Smooth muscle cell (in vitro differentiated cells): ENCODE results near the gene DES. TPM values are rescaled to one million over a fixed set of nuclear protein-coding genes. Genes with fewer than 3 reads are reported as not detected.
A peak's percentile ranks its signal among the peaks of the same experiment; 100 is the strongest.

Source experiments
- DNase-seq: peaks from one replicate; lab custom pipeline; 2025; ENCODE audit not compliant: unreplicated experiment; lab: John Stamatoyannopoulos, UW
- H2AFZ ChIP-seq: fragments of 200-600 bp; sonication (generic); 2 replicates; pipeline ENCODE4 v1.6.0; 2016; ENCODE audit warnings: antibody characterized with exemption, low read depth, mild to moderate bottlenecking
- H3F3A ChIP-seq: fragments of 200-600 bp; sonication (generic); 2 replicates; pipeline ENCODE4 v1.6.0; 2017; ENCODE audit warnings: antibody characterized with exemption, low read depth
- H3K27ac ChIP-seq: fragments of 200-600 bp; sonication (generic); 2 replicates; pipeline ENCODE4 v1.5.1; 2016; ENCODE audit warnings: low read depth, mild to moderate bottlenecking
- H3K27me3 ChIP-seq: fragments of 200-600 bp; sonication (generic); 2 replicates; pipeline ENCODE4 v1.6.1; 2016; ENCODE audit warnings: low read depth, mild to moderate bottlenecking
- H3K36me3 ChIP-seq: fragments of 200-600 bp; sonication (generic); 2 replicates; pipeline ENCODE4 v1.5.1; 2016; ENCODE audit warnings: low read depth
- H3K4me1 ChIP-seq: fragments of 200-600 bp; sonication (generic); 2 replicates; pipeline ENCODE4 v1.5.1; 2016; ENCODE audit warnings: low read depth
- H3K4me2 ChIP-seq: fragments of 200-600 bp; sonication (generic); 2 replicates; pipeline ENCODE4 v1.6.0; 2016; ENCODE audit warnings: mild to moderate bottlenecking
- H3K4me3 ChIP-seq: fragments of 200-600 bp; sonication (generic); 2 replicates; pipeline ENCODE4 v1.5.1; 2016; ENCODE audit warnings: mild to moderate bottlenecking
- H3K79me2 ChIP-seq: fragments of 200-600 bp; sonication (generic); 2 replicates; pipeline ENCODE4 v1.6.0; 2016; ENCODE audit warnings: low read depth, mild to moderate bottlenecking
- H3K9ac ChIP-seq: fragments of 200-600 bp; sonication (generic); 2 replicates; pipeline ENCODE4 v1.6.0; 2016; ENCODE audit warnings: low read depth
- H3K9me3 ChIP-seq: fragments of 200-600 bp; sonication (generic); replicated peaks from 2 replicates; pipeline ENCODE4 v1.5.1; 2016; ENCODE audit warnings: low read depth
- H4K20me1 ChIP-seq: fragments of 200-600 bp; sonication (generic); 2 replicates; pipeline ENCODE4 v1.6.0; 2016; ENCODE audit warnings: low read depth
- CTCF ChIP-seq: fragments of 200-600 bp; sonication (generic); IDR thresholded peaks from 2 replicates; pipeline ENCODE4 v1.5.1; 2017; ENCODE audit warnings: borderline replicate concordance, mild to moderate bottlenecking, antibody characterized with exemption; ENCODE audit not compliant: insufficient read depth, poor library complexity, severe bottlenecking
- WGBS: methylation state at CpG from one replicate; pipeline ENCODE4 v1.1.7; 2016; ENCODE audit warnings: low lambda C conversion rate; 5-methylcytosine and 5-hydroxymethylcytosine counted together
- polyA plus RNA-seq: library from polyadenylated mRNA; unstranded; fragments of >200 nt; fragmentation: Nextera tagmentation; extraction: Ambion mirVana; gene quantifications from 2 replicates; pipeline ENCODE4 v1.2.1, GENCODE V29; 2016
- total RNA-seq: library from RNA; depleted of rRNA; stranded (reverse); fragments of >200 nt; gene quantifications from 2 replicates; pipeline ENCODE4 v1.2.3, GENCODE V29; 2014

The DES gene
- total and polyA plus RNA-seq, 2 experiments from 2014 or later: 103 to 109 TPM

GRCh38 chr2:219443697-219444023 is 25.5 kb downstream of the DES start:
- no peaks in the 10 kb centered on the region for H3F3A ChIP-seq
- H3K36me3 ChIP-seq: no peaks in the 10 kb centered on the region
- no peak overlapping the region for H3K9ac ChIP-seq
- H3K9me3 ChIP-seq: no peaks in the 10 kb centered on the region
- no peak overlapping the region for H2AFZ ChIP-seq
- no peaks in the 10 kb centered on the region for H3K27me3 ChIP-seq
- WGBS: 89% methylated on average over 3 of the region's 3 CpGs
- peaks cover 18% of the 10 kb centered on the region for H3K4me1 ChIP-seq
- DNase-seq: no peak
- no peak overlapping the region for H3K4me3 ChIP-seq
- no peak overlapping the region for H3K4me2 ChIP-seq
- H4K20me1 ChIP-seq: no peaks in the 10 kb centered on the region
- no peak for TF ChIP-seq CTCF
- H3K27ac ChIP-seq: no peak overlapping the region
- no peaks in the 10 kb centered on the region for H3K79me2 ChIP-seq

DNA sequence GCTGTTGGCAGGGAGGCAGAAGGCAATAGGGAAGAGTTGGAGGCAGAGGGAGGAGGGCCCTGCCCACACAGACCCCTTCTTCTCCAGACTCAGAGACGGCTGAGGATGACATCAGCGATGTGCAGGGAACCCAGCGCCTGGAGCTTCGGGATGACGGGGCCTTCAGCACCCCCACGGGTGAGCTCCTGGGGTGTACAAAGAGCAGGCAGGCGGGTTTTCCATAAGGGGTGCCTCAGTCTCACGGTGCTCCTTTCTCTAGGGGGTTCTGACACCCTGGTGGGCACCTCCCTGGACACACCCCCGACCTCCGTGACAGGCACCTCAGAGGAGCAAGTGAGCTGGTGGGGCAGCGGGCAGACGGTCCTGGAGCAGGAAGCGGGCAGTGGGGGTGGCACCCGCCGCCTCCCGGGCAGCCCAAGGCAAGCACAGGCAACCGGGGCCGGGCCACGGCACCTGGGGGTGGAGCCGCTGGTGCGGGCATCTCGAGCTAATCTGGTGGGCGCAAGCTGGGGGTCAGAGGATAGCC is 26.5 kb downstream of the DES start:
- H3K9me3 ChIP-seq: no peaks in the 10 kb centered on the region
- H3K9ac ChIP-seq: no peak overlapping the region
- H3F3A ChIP-seq: no peaks in the 10 kb centered on the region
- no peaks in the 10 kb centered on the region for H4K20me1 ChIP-seq
- peaks cover 18% of the 10 kb centered on the region for H3K4me1 ChIP-seq
- no peak for TF ChIP-seq CTCF
- no peak overlapping the region for H3K4me3 ChIP-seq
- no peaks in the 10 kb centered on the region for H3K79me2 ChIP-seq
- no peak overlapping the region for H3K27ac ChIP-seq
- no peak for DNase-seq
- no peaks in the 10 kb centered on the region for H3K36me3 ChIP-seq
- H3K27me3 ChIP-seq: no peaks in the 10 kb centered on the region
- 84% methylated on average over 23 of the region's 23 CpGs for WGBS
- peak overlapping the region; percentile 36 for H3K4me2 ChIP-seq
- no peak overlapping the region for H2AFZ ChIP-seq

- no peaks in the 10 kb centered on the region for H4K20me1 ChIP-seq
- no peak overlapping the region for H3K27ac ChIP-seq
- no peak for DNase-seq
- H3F3A ChIP-seq: no peaks in the 10 kb centered on the region
- TF ChIP-seq CTCF: no peak
- no peaks in the 10 kb centered on the region for H3K79me2 ChIP-seq
- WGBS: 62% methylated on average over 5 of the region's 5 CpGs
- no peaks in the 10 kb centered on the region for H3K36me3 ChIP-seq
- H2AFZ ChIP-seq: no peak overlapping the region
- peaks cover 18% of the 10 kb centered on the region for H3K4me1 ChIP-seq
- H3K9ac ChIP-seq: no peak overlapping the region
- H3K9me3 ChIP-seq: no peaks in the 10 kb centered on the region
- H3K4me2 ChIP-seq: no peak overlapping the region
- H3K4me3 ChIP-seq: no peak overlapping the region
- no peaks in the 10 kb centered on the region for H3K27me3 ChIP-seq
Observed at GRCh38 chr2:219445220-219445640, 27.1 kb downstream of the DES start.

DNA sequence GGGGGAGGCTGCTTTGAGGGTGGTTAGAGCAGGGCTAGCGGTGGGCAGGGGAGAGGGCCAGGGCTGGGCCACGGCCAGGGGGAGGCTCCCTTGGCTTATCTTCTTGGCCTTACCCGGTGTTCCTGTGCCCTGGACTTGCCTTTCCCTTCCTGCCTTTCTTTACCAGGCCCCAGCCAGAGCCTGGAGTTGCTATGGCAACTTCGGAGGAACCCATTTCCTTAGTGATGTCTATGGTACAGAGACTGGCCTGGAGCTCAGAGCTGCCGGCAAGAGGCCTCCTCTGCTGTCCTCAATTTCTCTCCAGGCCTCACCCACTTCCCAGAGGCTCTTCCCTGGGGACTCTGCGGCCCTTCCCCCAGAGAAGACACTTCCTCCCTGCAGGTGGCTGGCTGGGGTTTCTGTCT is 27.9 kb downstream of the DES start:
- WGBS: 42% methylated on average over 4 of the region's 6 CpGs
- H3K36me3 ChIP-seq: no peaks in the 10 kb centered on the region
- no peaks in the 10 kb centered on the region for H3K79me2 ChIP-seq
- H3K4me3 ChIP-seq: no peak overlapping the region
- H2AFZ ChIP-seq: no peak overlapping the region
- H3K4me1 ChIP-seq: peaks cover 18% of the 10 kb centered on the region
- H3K9me3 ChIP-seq: no peaks in the 10 kb centered on the region
- H3K27me3 ChIP-seq: no peaks in the 10 kb centered on the region
- no peak for TF ChIP-seq CTCF
- H3K9ac ChIP-seq: no peak overlapping the region
- no peak overlapping the region for H3K4me2 ChIP-seq
- no peaks in the 10 kb centered on the region for H4K20me1 ChIP-seq
- no peaks in the 10 kb centered on the region for H3F3A ChIP-seq
- H3K27ac ChIP-seq: no peak overlapping the region
- no peak for DNase-seq
